H9 (cell line): ENCODE data around the gene CDH23. TPM values are rescaled to one million over a fixed set of nuclear protein-coding genes. Genes with fewer than 3 reads are reported as not detected.

Experiments used
- DNase-seq: peaks from one replicate; pipeline ENCODE4 v3.0.0-alpha.2; 2017
- H2AFZ ChIP-seq: one replicate; pipeline ENCODE4 v1.6.1; 2013; ENCODE audit warnings: mild to moderate bottlenecking, low read length, control low read depth, moderate library complexity
- H2AK5ac ChIP-seq: 2 replicates; pipeline ENCODE4 v1.6.1; 2013; ENCODE audit warnings: low read length, control low read depth, mixed read lengths; ENCODE audit not compliant: insufficient read length
- H2BK120ac ChIP-seq: one replicate; pipeline ENCODE4 v1.6.1; 2013; ENCODE audit warnings: low read depth, mild to moderate bottlenecking, low read length, control low read depth, inconsistent platforms; ENCODE audit not compliant: poor library complexity, severe bottlenecking
- H2BK12ac ChIP-seq: 2 replicates; pipeline ENCODE4 v1.6.1; 2013; ENCODE audit warnings: low read length, control low read depth, mixed read lengths, low read depth; ENCODE audit not compliant: insufficient read length
- H2BK15ac ChIP-seq: 2 replicates; pipeline ENCODE4 v1.6.1; 2013; ENCODE audit warnings: low read depth, low read length, control low read depth
- H2BK20ac ChIP-seq: one replicate; pipeline ENCODE4 v1.6.1; 2013; ENCODE audit warnings: low read depth, mild to moderate bottlenecking, low read length, control low read depth, inconsistent platforms; ENCODE audit not compliant: poor library complexity, severe bottlenecking
- H2BK5ac ChIP-seq: 2 replicates; pipeline ENCODE4 v1.6.1; 2013; ENCODE audit warnings: low read length, control low read depth, mixed read lengths; ENCODE audit not compliant: insufficient read length
- H3K14ac ChIP-seq: 2 replicates; pipeline ENCODE4 v1.6.1; 2013; ENCODE audit warnings: low read length, control low read depth; ENCODE audit not compliant: insufficient read depth
- H3K18ac ChIP-seq: 2 replicates; pipeline ENCODE4 v1.6.1; 2013; ENCODE audit warnings: low read depth, mild to moderate bottlenecking, mixed read lengths, low read length, control low read depth; ENCODE audit not compliant: insufficient read length
- H3K23ac ChIP-seq: 2 replicates; pipeline ENCODE4 v1.6.1; 2013; ENCODE audit warnings: low read length, control low read depth, mixed read lengths, low read depth; ENCODE audit not compliant: insufficient read length
- H3K23me2 ChIP-seq: 2 replicates; pipeline ENCODE4 v1.6.1; 2013; ENCODE audit warnings: low read depth, mild to moderate bottlenecking, mixed read lengths, low read length, control low read depth; ENCODE audit not compliant: insufficient read length, poor library complexity, severe bottlenecking
- H3K27ac ChIP-seq: 2 replicates; pipeline ENCODE4 v1.5.1; 2013; ENCODE audit warnings: low read length, control low read depth, mixed read lengths, low read depth; ENCODE audit not compliant: insufficient read length
- H3K27me3 ChIP-seq: 2 replicates; pipeline ENCODE4 v1.6.1; 2013; ENCODE audit warnings: low read length, control low read depth, inconsistent platforms; ENCODE audit not compliant: insufficient read depth
- H3K4ac ChIP-seq: 2 replicates; pipeline ENCODE4 v1.6.1; 2013; ENCODE audit warnings: low read depth, mild to moderate bottlenecking, control low read depth, inconsistent platforms, low read length, moderate library complexity
- H3K4me1 ChIP-seq: 2 replicates; pipeline ENCODE4 v1.6.1; 2013; ENCODE audit warnings: low read length, control low read depth, inconsistent platforms; ENCODE audit not compliant: insufficient read depth
- H3K4me2 ChIP-seq: 2 replicates; pipeline ENCODE4 v1.6.1; 2013; ENCODE audit warnings: low read length, control low read depth, mixed read lengths; ENCODE audit not compliant: insufficient read length, insufficient read depth
- H3K56ac ChIP-seq: 2 replicates; pipeline ENCODE4 v1.6.1; 2013; ENCODE audit warnings: low read depth, mild to moderate bottlenecking, mixed read lengths, low read length, control low read depth; ENCODE audit not compliant: insufficient read length
- H3K79me1 ChIP-seq: 2 replicates; pipeline ENCODE4 v1.6.1; 2013; ENCODE audit warnings: low read depth, mild to moderate bottlenecking, moderate library complexity, low read length, control low read depth, inconsistent platforms; ENCODE audit not compliant: insufficient read depth, poor library complexity, severe bottlenecking
- H3K79me2 ChIP-seq: 2 replicates; pipeline ENCODE4 v1.6.1; 2013; ENCODE audit warnings: low read length, control low read depth, inconsistent platforms; ENCODE audit not compliant: insufficient read depth
- H3K9ac ChIP-seq: 2 replicates; pipeline ENCODE4 v1.6.1; 2013; ENCODE audit warnings: low read length, control low read depth, mixed read lengths; ENCODE audit not compliant: insufficient read length; ENCODE audit errors: extremely low read depth
- H3K9me3 ChIP-seq: one replicate; pipeline ENCODE4 v1.6.1; 2013; ENCODE audit warnings: low read depth, low read length, inconsistent platforms; ENCODE audit not compliant: control insufficient read depth
- H3T11ph ChIP-seq: one replicate; pipeline ENCODE4 v1.6.1; 2013; ENCODE audit warnings: mild to moderate bottlenecking, low read length, control low read depth, inconsistent platforms
- H4K20me1 ChIP-seq: one replicate; pipeline ENCODE4 v1.6.1; 2013; ENCODE audit not compliant: control insufficient read depth, insufficient read length, insufficient read depth
- H4K5ac ChIP-seq: 2 replicates; pipeline ENCODE4 v1.6.1; 2013; ENCODE audit warnings: low read depth, mild to moderate bottlenecking, mixed read lengths, low read length, control low read depth; ENCODE audit not compliant: insufficient read length
- H4K8ac ChIP-seq: replicated peaks from 2 replicates; pipeline ENCODE4 v1.6.1; 2013; ENCODE audit warnings: low read length, control low read depth, mixed read lengths, low read depth; ENCODE audit not compliant: insufficient read length
- H4K91ac ChIP-seq: 2 replicates; pipeline ENCODE4 v1.6.1; 2013; ENCODE audit warnings: low read depth, mild to moderate bottlenecking, moderate library complexity, mixed read lengths, low read length, control low read depth; ENCODE audit not compliant: insufficient read length
- H3K27ac Mint-ChIP-seq, 3 experiments: 2 replicates in 2 of 3; 3 replicates in 1 of 3; pipeline ENCODE4 v1.8.0; 2020 to 2021; ENCODE audit warnings: mixed read lengths in 3 of 3, mild to moderate bottlenecking in 1 of 3, moderate library complexity in 1 of 3
- H3K27me3 Mint-ChIP-seq: 2 replicates; pipeline ENCODE4 v1.8.0; 2021; ENCODE audit warnings: low read depth, mild to moderate bottlenecking, moderate library complexity, mixed read lengths
- H3K36me3 Mint-ChIP-seq, 3 experiments: 2 replicates in 2 of 3; 3 replicates in 1 of 3; pipeline ENCODE4 v1.8.0; 2020 to 2021; ENCODE audit warnings: low read depth in 3 of 3, mixed read lengths in 3 of 3; ENCODE audit not compliant: insufficient read depth in 1 of 3
- H3K4me1 Mint-ChIP-seq, 2 experiments: 2 replicates each; pipeline ENCODE4 v1.8.0; 2020; ENCODE audit warnings: mixed read lengths in 2 of 2
- H3K4me3 Mint-ChIP-seq, 2 experiments: 2 replicates in 1 of 2; 3 replicates in 1 of 2; pipeline ENCODE4 v1.8.0; 2020 to 2021; ENCODE audit warnings: mild to moderate bottlenecking in 2 of 2, mixed read lengths in 2 of 2, moderate library complexity in 1 of 2
- H3K9me3 Mint-ChIP-seq, 2 experiments: 2 replicates in 1 of 2; 3 replicates in 1 of 2; pipeline ENCODE4 v1.8.0; 2020; ENCODE audit warnings: mild to moderate bottlenecking in 2 of 2, mixed read lengths in 2 of 2, moderate library complexity in 1 of 2
- WGBS: extraction: QIAGEN DNeasy Blood & Tissue Kit; methylation state at CpG from one replicate; pipeline ENCODE4 v1.1.7; 2013; ENCODE audit warnings: missing lambda C conversion rate, low lambda C conversion rate, mixed read lengths; ENCODE audit not compliant: insufficient read length; ENCODE audit errors: extremely low coverage; 5-methylcytosine and 5-hydroxymethylcytosine counted together
- total RNA-seq: library from RNA; stranded (reverse); gene quantifications from 2 replicates; pipeline ENCODE4 v1.2.1, GENCODE V29; 2021
- TF ChIP-seq, protein P1 (sequence below): fragments of 200-600 bp; sonication (generic); conservative IDR thresholded peaks from 3 replicates; pipeline ENCODE4 v1.8.0; 2021; ENCODE audit warnings: antibody characterized with exemption, mild to moderate bottlenecking

Gene CDH23
- total RNA-seq, 1 experiment from 2014 or later, result 2.1 TPM

DNA sequence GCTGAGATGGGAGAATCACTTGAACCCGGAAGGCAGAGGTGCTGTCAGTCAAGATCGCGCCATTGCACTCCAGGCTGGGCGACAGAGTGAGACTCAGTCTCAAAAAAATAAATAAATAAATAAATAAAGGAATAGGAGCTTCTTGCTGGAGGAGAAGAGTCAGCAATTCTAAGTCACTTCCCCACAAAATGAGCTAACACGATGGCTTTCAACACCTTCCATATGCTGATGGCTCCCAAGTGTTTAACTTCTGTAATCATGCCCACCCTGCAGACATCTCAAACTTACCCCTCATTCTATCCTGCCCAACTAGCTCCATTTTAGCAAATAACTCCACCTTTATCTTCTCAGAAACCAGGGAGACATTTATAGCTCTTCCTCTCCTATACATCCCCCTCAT is 433.2 kb downstream of the CDH23 start:
- H2BK12ac ChIP-seq, result no peak overlapping the region
- Mint-ChIP-seq H3K27ac (no peak overlapping the region), H3K9me3 (no peaks in the 10 kb centered on the region), H3K4me3 (no peak overlapping the region; a peak in 1 of 5 replicates), H3K27me3 (no peaks in the 10 kb centered on the region), H3K4me1 (no peaks in the 10 kb centered on the region), H3K36me3 (peaks cover 44 to 73% (median 72%) of the 10 kb centered on the region in 3 experiments)
- no peak overlapping the region for H2BK15ac ChIP-seq
- no peak overlapping the region for H2BK120ac ChIP-seq
- no peaks in the 10 kb centered on the region for H3K4me1 ChIP-seq
- no peak overlapping the region for H4K91ac ChIP-seq
- H3T11ph ChIP-seq, result no peak overlapping the region
- H3K23me2 ChIP-seq, result no peaks in the 10 kb centered on the region
- no peak overlapping the region for H3K4ac ChIP-seq
- H3K9ac ChIP-seq, result no peak overlapping the region
- no peak for DNase-seq
- no peak overlapping the region for H3K18ac ChIP-seq
- no peak overlapping the region for H3K23ac ChIP-seq
- peaks cover 7% of the 10 kb centered on the region; the same call in 1 of the 2 replicates for H3K79me2 ChIP-seq
- no peak overlapping the region for H2BK20ac ChIP-seq
- H3K56ac ChIP-seq, result no peak overlapping the region
- no peak overlapping the region for H4K5ac ChIP-seq
- no peaks in the 10 kb centered on the region for H3K27me3 ChIP-seq
- no peak overlapping the region for H3K27ac ChIP-seq
- no peak overlapping the region for H3K4me2 ChIP-seq
- no peak overlapping the region for H3K14ac ChIP-seq
- H4K8ac ChIP-seq, result no peak overlapping the region
- no peak overlapping the region for H2AFZ ChIP-seq
- TF ChIP-seq, protein P1, sequence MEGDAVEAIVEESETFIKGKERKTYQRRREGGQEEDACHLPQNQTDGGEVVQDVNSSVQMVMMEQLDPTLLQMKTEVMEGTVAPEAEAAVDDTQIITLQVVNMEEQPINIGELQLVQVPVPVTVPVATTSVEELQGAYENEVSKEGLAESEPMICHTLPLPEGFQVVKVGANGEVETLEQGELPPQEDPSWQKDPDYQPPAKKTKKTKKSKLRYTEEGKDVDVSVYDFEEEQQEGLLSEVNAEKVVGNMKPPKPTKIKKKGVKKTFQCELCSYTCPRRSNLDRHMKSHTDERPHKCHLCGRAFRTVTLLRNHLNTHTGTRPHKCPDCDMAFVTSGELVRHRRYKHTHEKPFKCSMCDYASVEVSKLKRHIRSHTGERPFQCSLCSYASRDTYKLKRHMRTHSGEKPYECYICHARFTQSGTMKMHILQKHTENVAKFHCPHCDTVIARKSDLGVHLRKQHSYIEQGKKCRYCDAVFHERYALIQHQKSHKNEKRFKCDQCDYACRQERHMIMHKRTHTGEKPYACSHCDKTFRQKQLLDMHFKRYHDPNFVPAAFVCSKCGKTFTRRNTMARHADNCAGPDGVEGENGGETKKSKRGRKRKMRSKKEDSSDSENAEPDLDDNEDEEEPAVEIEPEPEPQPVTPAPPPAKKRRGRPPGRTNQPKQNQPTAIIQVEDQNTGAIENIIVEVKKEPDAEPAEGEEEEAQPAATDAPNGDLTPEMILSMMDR, result no peak
- H2AK5ac ChIP-seq, result no peak overlapping the region
- H3K9me3 ChIP-seq, result no peaks in the 10 kb centered on the region
- H3K79me1 ChIP-seq, result peaks cover 7% of the 10 kb centered on the region
- H4K20me1 ChIP-seq, result no peaks in the 10 kb centered on the region
- H2BK5ac ChIP-seq, result no peak overlapping the region
- no CpG with 5 or more reads among the region's 5 CpGs for WGBS
